ENCODE data around the gene TTC32.
"Not testable (repeated sequence)": the region's sequence is repeated elsewhere in the genome, so short reads cannot be mapped to it uniquely, and the experiment has no call there.

TTC32 gene

GRCh38 chr2:19937004-19937403 lies 35.2 kb upstream of the TTC32 start:
- in situ Hi-C loops (cut with MboI; ENCODE audit: low pct_unique_long_range_greater_than_20kb, low sequenced_read_pairs, unreplicated experiment), result no loop called here
- DNase-seq (ENCODE audit: low spot score), result no peak
- TF ChIP-seq, protein P1, sequence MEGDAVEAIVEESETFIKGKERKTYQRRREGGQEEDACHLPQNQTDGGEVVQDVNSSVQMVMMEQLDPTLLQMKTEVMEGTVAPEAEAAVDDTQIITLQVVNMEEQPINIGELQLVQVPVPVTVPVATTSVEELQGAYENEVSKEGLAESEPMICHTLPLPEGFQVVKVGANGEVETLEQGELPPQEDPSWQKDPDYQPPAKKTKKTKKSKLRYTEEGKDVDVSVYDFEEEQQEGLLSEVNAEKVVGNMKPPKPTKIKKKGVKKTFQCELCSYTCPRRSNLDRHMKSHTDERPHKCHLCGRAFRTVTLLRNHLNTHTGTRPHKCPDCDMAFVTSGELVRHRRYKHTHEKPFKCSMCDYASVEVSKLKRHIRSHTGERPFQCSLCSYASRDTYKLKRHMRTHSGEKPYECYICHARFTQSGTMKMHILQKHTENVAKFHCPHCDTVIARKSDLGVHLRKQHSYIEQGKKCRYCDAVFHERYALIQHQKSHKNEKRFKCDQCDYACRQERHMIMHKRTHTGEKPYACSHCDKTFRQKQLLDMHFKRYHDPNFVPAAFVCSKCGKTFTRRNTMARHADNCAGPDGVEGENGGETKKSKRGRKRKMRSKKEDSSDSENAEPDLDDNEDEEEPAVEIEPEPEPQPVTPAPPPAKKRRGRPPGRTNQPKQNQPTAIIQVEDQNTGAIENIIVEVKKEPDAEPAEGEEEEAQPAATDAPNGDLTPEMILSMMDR (IDR thresholded peaks at IDR 0.05; ENCODE audit: extremely low read depth, insufficient read depth, missing control alignments), result no peak

DNA sequence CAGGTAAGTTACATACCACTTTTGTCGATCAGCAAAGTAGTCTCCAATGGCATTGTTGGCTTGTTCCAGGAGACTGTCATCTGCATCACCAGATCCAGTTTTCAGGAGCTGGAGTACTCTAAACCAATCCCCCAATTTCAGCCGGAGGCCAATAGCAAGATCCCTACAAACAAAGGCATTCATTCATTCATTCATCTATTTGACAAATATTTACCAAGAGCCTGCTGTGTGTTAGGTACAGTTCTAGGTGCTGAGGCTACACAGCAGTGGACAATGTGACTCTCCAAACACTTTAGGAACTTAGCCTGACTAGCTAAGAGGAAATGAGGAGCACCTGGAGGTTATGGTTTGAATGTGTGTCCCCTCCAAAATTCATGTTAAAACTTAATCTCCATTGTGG lies 34.4 kb upstream of the TTC32 start:
- TF ChIP-seq, protein P1 (IDR thresholded peaks at IDR 0.05; ENCODE audit: extremely low read depth, insufficient read depth, missing control alignments), result no peak
- no peak for DNase-seq (ENCODE audit: low spot score)
- in situ Hi-C loops (cut with MboI; ENCODE audit: low pct_unique_long_range_greater_than_20kb, low sequenced_read_pairs, unreplicated experiment), result no loop called here

GRCh38 chr2:19933351-19933981 lies 31.7 kb upstream of the TTC32 start:
- DNase-seq (ENCODE audit: low spot score), result no peak
- TF ChIP-seq, protein P1 (IDR thresholded peaks at IDR 0.05; ENCODE audit: extremely low read depth, insufficient read depth, missing control alignments), result no peak
- in situ Hi-C loops (cut with MboI; ENCODE audit: low pct_unique_long_range_greater_than_20kb, low sequenced_read_pairs, unreplicated experiment), result no loop called here

GRCh38 chr2:19932928-19933327 lies 31.1 kb upstream of the TTC32 start:
- DNase-seq (ENCODE audit: low spot score), result no peak
- in situ Hi-C loops (cut with MboI; ENCODE audit: low pct_unique_long_range_greater_than_20kb, low sequenced_read_pairs, unreplicated experiment), result no loop called here
- TF ChIP-seq, protein P1 (IDR thresholded peaks at IDR 0.05; ENCODE audit: extremely low read depth, insufficient read depth, missing control alignments), result no peak

- TF ChIP-seq, protein P1 (IDR thresholded peaks at IDR 0.05; ENCODE audit: extremely low read depth, insufficient read depth, missing control alignments), result no peak
- no peak for DNase-seq (ENCODE audit: low spot score)
- in situ Hi-C loops (cut with MboI; ENCODE audit: low pct_unique_long_range_greater_than_20kb, low sequenced_read_pairs, unreplicated experiment), result no loop called here
These were observed 27.4 kb upstream of the TTC32 start for GRCh38 chr2:19929226-19929625.

GRCh38 chr2:19927816-19928215 lies 26.0 kb upstream of the TTC32 start:
- in situ Hi-C loops (cut with MboI; ENCODE audit: low pct_unique_long_range_greater_than_20kb, low sequenced_read_pairs, unreplicated experiment); DNase-seq (ENCODE audit: low spot score): not testable (repeated sequence)

DNA sequence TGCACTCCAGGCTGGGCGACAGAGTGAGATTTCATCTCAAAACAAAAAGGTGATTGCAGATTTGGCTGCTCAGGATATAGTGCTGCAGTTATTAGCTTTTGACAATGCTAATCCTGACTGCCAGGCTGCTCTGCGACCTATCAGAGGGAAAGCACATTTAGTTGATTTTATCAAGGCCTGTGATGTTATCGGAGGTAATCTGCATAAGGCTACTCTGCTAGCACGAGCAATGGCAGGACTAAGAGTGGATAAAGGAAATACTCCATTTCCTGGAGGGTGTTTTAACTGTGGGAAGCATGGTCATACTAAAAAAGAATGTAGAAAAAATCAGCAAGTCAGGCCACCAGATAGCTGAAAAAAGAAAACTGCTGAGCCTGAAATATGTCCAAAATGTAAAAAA lies 22.7 kb upstream of the TTC32 start:
- DNase-seq (ENCODE audit: low spot score); in situ Hi-C loops (cut with MboI; ENCODE audit: low pct_unique_long_range_greater_than_20kb, low sequenced_read_pairs, unreplicated experiment): not testable (repeated sequence)

DNA sequence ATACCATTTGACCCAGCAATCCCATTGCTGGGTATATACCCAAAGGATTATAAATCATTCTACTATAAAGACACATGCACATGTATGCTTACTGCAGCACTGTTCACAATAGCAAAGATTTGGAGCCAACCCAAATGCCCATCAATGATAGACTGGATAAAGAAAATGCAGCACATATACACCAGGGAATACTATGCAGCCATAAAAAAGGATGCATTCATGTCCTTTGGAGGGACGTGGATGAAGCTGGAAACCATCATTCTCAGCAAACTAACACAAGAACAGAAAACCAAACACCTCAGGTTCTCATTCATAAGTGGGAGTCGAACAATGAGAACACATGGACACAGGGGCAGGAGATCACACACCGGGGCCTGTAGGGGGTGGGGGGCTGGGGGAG lies 20.4 kb upstream of the TTC32 start:
- in situ Hi-C loops (cut with MboI; ENCODE audit: low pct_unique_long_range_greater_than_20kb, low sequenced_read_pairs, unreplicated experiment); DNase-seq (ENCODE audit: low spot score): not testable (repeated sequence)
